ENCODE measurements around the gene AOPEP. TPM values are rescaled to one million over a fixed set of nuclear protein-coding genes. Genes with fewer than 3 reads are reported as not detected.

AOPEP gene
- total and polyA plus RNA-seq, 11 donors: 105 to 310 (median 185) TPM

DNA sequence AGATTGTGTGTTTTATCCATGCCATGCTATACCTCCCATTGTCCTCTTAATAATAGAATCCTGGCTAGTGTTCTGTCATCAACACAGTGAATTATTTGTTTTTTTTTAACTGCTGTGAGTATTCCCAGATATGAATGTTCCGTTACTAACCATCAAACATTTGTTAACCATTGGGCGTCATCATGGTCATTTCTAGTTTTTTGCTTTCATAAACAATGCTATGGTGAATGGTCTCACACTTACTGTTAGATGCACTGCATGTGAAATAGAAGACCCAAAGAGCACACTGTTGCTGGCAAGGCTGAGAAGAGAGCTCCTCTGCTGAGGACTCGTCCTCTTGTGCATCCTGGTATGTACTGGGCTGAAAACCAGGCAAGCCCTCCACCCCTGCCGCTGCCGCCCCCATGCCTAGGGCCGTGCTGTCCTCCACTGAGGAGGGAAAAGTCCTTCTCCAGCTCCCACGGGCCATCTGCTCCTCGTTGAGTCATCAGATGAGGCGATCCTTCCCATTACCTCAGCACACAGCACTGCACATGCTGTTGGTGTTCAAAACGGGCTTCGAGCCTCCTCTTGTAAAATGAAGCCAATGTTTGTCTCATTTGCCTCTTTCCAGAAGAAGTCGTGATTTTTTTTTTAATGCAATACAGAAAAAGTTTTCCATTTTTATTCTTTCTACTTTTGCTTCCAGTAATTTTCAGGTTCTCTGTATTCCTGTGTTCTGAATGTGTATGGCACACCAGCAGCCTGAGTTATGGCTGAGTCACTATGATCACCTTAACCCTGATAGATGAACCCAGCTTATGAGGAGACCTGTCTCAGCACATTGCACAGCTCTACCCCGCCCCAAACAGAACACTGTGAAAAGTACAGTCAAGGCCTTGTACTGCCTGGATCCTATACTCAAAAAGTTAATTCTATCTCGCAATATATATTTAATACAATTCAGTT lies 219.0 kb downstream of the AOPEP start:
- no peaks in the 10 kb centered on the region for H3K9me3 ChIP-seq
- H3K36me3 ChIP-seq: no peaks in the 10 kb centered on the region
- ATAC-seq: peak; percentile 86 to 89 (median 88)
- DNase-seq: peak; percentile 68 to 78 (median 72)
- no peak overlapping the region for H3K4me3 ChIP-seq
- H3K27ac ChIP-seq: peak overlapping the region in 9 of 12 donors; percentile 12 to 66 (median 53)
- WGBS, 4 donors: 63 to 78% (median 73%) methylated on average over 14 of the region's 14 CpGs
- intact Hi-C loops (cut with DNase I): loop anchor here in 2 of 10 donors (5.0 kb wide), 2 partner anchors 78 to 158 kb away; no protein-coding TSS in a partner anchor
- no peaks in the 10 kb centered on the region for H3K27me3 ChIP-seq
- H3K4me1 ChIP-seq: peaks cover 2 to 52% (median 33%) of the 10 kb centered on the region in 12 donors
- TF ChIP-seq POLR2A (IDR thresholded peaks at IDR 0.05): no peak
- TF ChIP-seq, protein P1, sequence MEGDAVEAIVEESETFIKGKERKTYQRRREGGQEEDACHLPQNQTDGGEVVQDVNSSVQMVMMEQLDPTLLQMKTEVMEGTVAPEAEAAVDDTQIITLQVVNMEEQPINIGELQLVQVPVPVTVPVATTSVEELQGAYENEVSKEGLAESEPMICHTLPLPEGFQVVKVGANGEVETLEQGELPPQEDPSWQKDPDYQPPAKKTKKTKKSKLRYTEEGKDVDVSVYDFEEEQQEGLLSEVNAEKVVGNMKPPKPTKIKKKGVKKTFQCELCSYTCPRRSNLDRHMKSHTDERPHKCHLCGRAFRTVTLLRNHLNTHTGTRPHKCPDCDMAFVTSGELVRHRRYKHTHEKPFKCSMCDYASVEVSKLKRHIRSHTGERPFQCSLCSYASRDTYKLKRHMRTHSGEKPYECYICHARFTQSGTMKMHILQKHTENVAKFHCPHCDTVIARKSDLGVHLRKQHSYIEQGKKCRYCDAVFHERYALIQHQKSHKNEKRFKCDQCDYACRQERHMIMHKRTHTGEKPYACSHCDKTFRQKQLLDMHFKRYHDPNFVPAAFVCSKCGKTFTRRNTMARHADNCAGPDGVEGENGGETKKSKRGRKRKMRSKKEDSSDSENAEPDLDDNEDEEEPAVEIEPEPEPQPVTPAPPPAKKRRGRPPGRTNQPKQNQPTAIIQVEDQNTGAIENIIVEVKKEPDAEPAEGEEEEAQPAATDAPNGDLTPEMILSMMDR (IDR thresholded peaks at IDR 0.05): no peak

DNA sequence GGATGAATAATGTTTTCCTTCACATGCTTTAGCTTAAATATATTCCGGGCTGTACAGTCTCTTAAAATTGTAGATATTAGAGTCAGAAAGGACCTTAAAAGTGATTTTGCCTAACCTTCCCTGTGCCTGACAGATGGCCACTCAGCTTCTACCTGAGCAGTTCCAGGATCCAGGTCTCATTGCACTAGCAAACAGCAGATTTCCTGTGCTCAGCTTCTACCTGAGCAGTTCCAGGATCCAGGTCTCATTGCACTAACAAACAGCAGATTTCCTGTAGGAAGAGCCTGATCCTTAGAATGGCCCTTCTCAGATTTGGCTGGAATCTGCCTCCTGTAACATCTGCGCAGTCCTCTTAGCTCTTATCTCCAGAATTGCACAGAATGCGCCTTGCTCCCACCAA lies 219.8 kb downstream of the AOPEP start:
- WGBS, 4 donors: 88 to 96% (median 93%) methylated on average over 3 of the region's 3 CpGs
- Histone ChIP-seq H3K4me1 (peaks cover under 1 to 52% (median 33%) of the 10 kb centered on the region in 12 donors), H3K36me3 (no peaks in the 10 kb centered on the region), H3K27me3 (no peaks in the 10 kb centered on the region), H3K9me3 (no peaks in the 10 kb centered on the region), H3K4me3 (no peak overlapping the region), H3K27ac (peak overlapping the region in 8 of 12 donors; percentile 12 to 66 (median 56))
- intact Hi-C loops (cut with DNase I): loop anchor here in 2 of 10 donors (5.0 kb wide), 2 partner anchors 79 to 159 kb away; no protein-coding TSS in a partner anchor
- no peak for DNase-seq
- no peak for ATAC-seq
- TF ChIP-seq, protein P1 (IDR thresholded peaks at IDR 0.05): no peak
- TF ChIP-seq POLR2A (IDR thresholded peaks at IDR 0.05): no peak

DNA sequence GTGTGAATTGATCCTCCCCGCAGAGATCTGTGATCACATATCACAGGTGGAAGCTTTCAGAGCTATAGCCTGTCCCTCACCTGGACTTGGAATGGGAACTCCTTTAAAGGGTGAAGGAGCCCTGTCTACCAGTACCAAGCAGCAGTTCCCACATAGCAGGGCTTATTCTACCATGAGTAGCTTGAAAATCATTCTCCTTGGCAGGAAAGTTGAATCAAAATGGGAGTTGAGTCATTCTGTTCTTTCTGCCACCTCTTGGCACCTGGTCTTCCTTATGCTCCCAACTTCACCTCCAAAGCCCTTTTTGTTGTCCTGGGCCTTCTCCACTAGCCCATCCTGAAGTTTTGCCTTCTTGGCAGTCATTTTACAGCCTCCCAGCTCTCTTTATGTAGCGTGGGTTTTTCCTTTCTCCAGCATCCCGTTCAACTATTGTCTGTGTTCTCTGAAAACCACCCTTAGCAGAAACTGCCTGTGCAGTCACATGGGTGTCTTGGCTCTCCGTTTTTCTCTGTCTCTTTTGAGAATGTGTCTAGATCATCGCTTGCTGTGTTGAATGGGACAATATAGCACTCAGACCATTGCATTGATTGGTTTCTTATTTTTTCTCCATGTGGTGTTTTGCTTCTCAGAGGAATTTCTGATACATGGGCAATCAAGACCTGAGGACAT lies 222.2 kb downstream of the AOPEP start:
- no peak for DNase-seq
- no peak for ATAC-seq
- 56 to 69% (median 61%) methylated on average over 5 of the region's 5 CpGs for WGBS, 4 donors
- H3K27ac ChIP-seq: peak overlapping the region in 6 of 12 donors; percentile 9 to 82 (median 28)
- H3K27me3 ChIP-seq: no peaks in the 10 kb centered on the region
- intact Hi-C loops (cut with DNase I): loop anchor here in 2 of 10 donors (5.0 kb wide), 2 partner anchors 81 to 161 kb away; no protein-coding TSS in a partner anchor
- TF ChIP-seq, protein P1 (IDR thresholded peaks at IDR 0.05): no peak
- no peak for TF ChIP-seq POLR2A (IDR thresholded peaks at IDR 0.05)
- peaks cover 10 to 68% (median 49%) of the 10 kb centered on the region in 12 donors for H3K4me1 ChIP-seq
- H3K9me3 ChIP-seq: no peaks in the 10 kb centered on the region
- H3K4me3 ChIP-seq: no peak overlapping the region
- no peaks in the 10 kb centered on the region for H3K36me3 ChIP-seq

Measured in heart left ventricle (tissue), 16 donors.